ENCODE data around the gene ELOB. TPM values are rescaled to one million over a fixed set of nuclear protein-coding genes. Genes with fewer than 3 reads are reported as not detected.

Gene ELOB
- total and polyA plus RNA-seq, 2 experiments from 2014 or later: 255 to 642 TPM

GRCh38 chr16:2821487-2822157 is 44.5 kb upstream of the ELOB start:
- Histone ChIP-seq H3K9me2 (replicated peaks; ENCODE audit: insufficient read depth) (no peaks in the 10 kb centered on the region), H3K4me3 (no peak overlapping the region), H3K4me1 (ENCODE audit: insufficient read depth) (no peaks in the 10 kb centered on the region), H3K4me2 (no peak overlapping the region), H3K27ac (no peak overlapping the region), H3K79me2 (no peaks in the 10 kb centered on the region), H2AFZ (no peak overlapping the region), H4K20me1 (ENCODE audit: insufficient read depth, poor library complexity, severe bottlenecking) (no peaks in the 10 kb centered on the region), H3K36me3 (replicated peaks; ENCODE audit: insufficient read depth, low read depth) (no peaks in the 10 kb centered on the region), H3K9me3 (ENCODE audit: low read depth) (no peaks in the 10 kb centered on the region), H3K27me3 (no peaks in the 10 kb centered on the region)
- WGBS (ENCODE audit: low lambda C conversion rate, missing lambda C conversion rate): 77% methylated on average over 9 of the region's 9 CpGs
- no peak for TF ChIP-seq EZH2phosphoT487 (IDR thresholded peaks at IDR 0.05; ENCODE audit: low read depth, severe bottlenecking, unreplicated experiment)
- no peak for TF ChIP-seq EZH2 (IDR thresholded peaks at IDR 0.05; ENCODE audit: borderline replicate concordance)
- TF ChIP-seq CTCF (IDR thresholded peaks at IDR 0.05; ENCODE audit: poor library complexity): no peak
- no peak for DNase-seq (ENCODE audit: low spot score)

GRCh38 chr16:2820836-2821486 is 43.9 kb upstream of the ELOB start:
- no peaks in the 10 kb centered on the region for H3K9me3 ChIP-seq (ENCODE audit: low read depth)
- TF ChIP-seq EZH2phosphoT487 (IDR thresholded peaks at IDR 0.05; ENCODE audit: low read depth, severe bottlenecking, unreplicated experiment) (no peak), CTCF (IDR thresholded peaks at IDR 0.05; ENCODE audit: poor library complexity) (no peak), EZH2 (IDR thresholded peaks at IDR 0.05; ENCODE audit: borderline replicate concordance) (no peak)
- WGBS (ENCODE audit: low lambda C conversion rate, missing lambda C conversion rate): 78% methylated on average over 14 of the region's 14 CpGs
- DNase-seq (ENCODE audit: low spot score): no peak
- no peaks in the 10 kb centered on the region for H3K36me3 ChIP-seq (replicated peaks; ENCODE audit: insufficient read depth, low read depth)
- no peaks in the 10 kb centered on the region for H3K27me3 ChIP-seq
- H3K9me2 ChIP-seq (replicated peaks; ENCODE audit: insufficient read depth): no peaks in the 10 kb centered on the region
- no peaks in the 10 kb centered on the region for H3K79me2 ChIP-seq
- H2AFZ ChIP-seq: no peak overlapping the region
- H3K4me3 ChIP-seq: no peak overlapping the region
- no peaks in the 10 kb centered on the region for H3K4me1 ChIP-seq (ENCODE audit: insufficient read depth)
- no peak overlapping the region for H3K4me2 ChIP-seq
- H4K20me1 ChIP-seq (ENCODE audit: insufficient read depth, poor library complexity, severe bottlenecking): no peaks in the 10 kb centered on the region
- no peak overlapping the region for H3K27ac ChIP-seq

- no peak overlapping the region for H2AFZ ChIP-seq
- H3K27me3 ChIP-seq: no peaks in the 10 kb centered on the region
- DNase-seq (ENCODE audit: low spot score): no peak
- no peaks in the 10 kb centered on the region for H3K36me3 ChIP-seq (replicated peaks; ENCODE audit: insufficient read depth, low read depth)
- no peaks in the 10 kb centered on the region for H4K20me1 ChIP-seq (ENCODE audit: insufficient read depth, poor library complexity, severe bottlenecking)
- no peaks in the 10 kb centered on the region for H3K79me2 ChIP-seq
- 75% methylated on average over 16 of the region's 17 CpGs for WGBS (ENCODE audit: low lambda C conversion rate, missing lambda C conversion rate)
- no peak overlapping the region for H3K27ac ChIP-seq
- no peaks in the 10 kb centered on the region for H3K9me3 ChIP-seq (ENCODE audit: low read depth)
- no peak overlapping the region for H3K4me3 ChIP-seq
- H3K4me1 ChIP-seq (ENCODE audit: insufficient read depth): peaks cover 6% of the 10 kb centered on the region
- TF ChIP-seq EZH2phosphoT487 (IDR thresholded peaks at IDR 0.05; ENCODE audit: low read depth, severe bottlenecking, unreplicated experiment): no peak
- TF ChIP-seq EZH2 (IDR thresholded peaks at IDR 0.05; ENCODE audit: borderline replicate concordance): no peak
- TF ChIP-seq CTCF (IDR thresholded peaks at IDR 0.05; ENCODE audit: poor library complexity): no peak
- H3K9me2 ChIP-seq (replicated peaks; ENCODE audit: insufficient read depth): no peaks in the 10 kb centered on the region
- H3K4me2 ChIP-seq: no peak overlapping the region
Measured at GRCh38 chr16:2819939-2820835, 43.1 kb upstream of the ELOB start.

Data from hepatocyte (in vitro differentiated cells).